Stimulated activated CD8-positive, alpha-beta memory T cell treated with anti-CD3 and anti-CD28 coated beads, Interleukin-7, amount 100 ng/mL, for 4 hours (primary cell): ENCODE results near the gene ALK.

Source experiments
- DNase-seq, 2 donors: peaks; one replicate each; pipeline ENCODE4 v3.0.0-alpha.2; 2020; ENCODE audit warnings: low read depth in 2 of 2

Gene ALK

GRCh38 chr2:29325544-29325943 lies 595.8 kb downstream of the ALK start:
- DNase-seq: no peak

GRCh38 chr2:29323961-29324360 lies 597.4 kb downstream of the ALK start:
- no peak for DNase-seq

GRCh38 chr2:29323301-29323700 lies 598.1 kb downstream of the ALK start:
- no peak for DNase-seq

- DNase-seq: no peak
Measured at GRCh38 chr2:29322011-29322410, 599.4 kb downstream of the ALK start.

- no peak for DNase-seq
Measured at GRCh38 chr2:29317801-29318485, 603.4 kb downstream of the ALK start.

GRCh38 chr2:29317077-29317517 lies 604.3 kb downstream of the ALK start:
- DNase-seq: no peak

GRCh38 chr2:29314816-29315571 lies 606.4 kb downstream of the ALK start:
- peak; percentile 15 to 51 for DNase-seq

- DNase-seq: no peak
Measured at GRCh38 chr2:29311458-29311857, 609.9 kb downstream of the ALK start.

GRCh38 chr2:29310650-29311348 lies 610.6 kb downstream of the ALK start:
- no peak for DNase-seq

GRCh38 chr2:29309090-29310029 lies 612.0 kb downstream of the ALK start:
- DNase-seq: no peak

- no peak for DNase-seq
Measured at GRCh38 chr2:29308366-29308765, 613.0 kb downstream of the ALK start.

GRCh38 chr2:29307519-29307918 lies 613.9 kb downstream of the ALK start:
- no peak for DNase-seq

GRCh38 chr2:29305762-29306161 lies 615.6 kb downstream of the ALK start:
- DNase-seq: no peak

- DNase-seq: no peak
Measured at GRCh38 chr2:29304399-29305060, 616.9 kb downstream of the ALK start.

GRCh38 chr2:29296585-29296984 lies 624.8 kb downstream of the ALK start:
- no peak for DNase-seq

- DNase-seq: no peak
Measured at GRCh38 chr2:29295845-29296244, 625.5 kb downstream of the ALK start.

GRCh38 chr2:29293830-29294438 lies 627.5 kb downstream of the ALK start:
- no peak for DNase-seq

- DNase-seq: no peak
Measured at GRCh38 chr2:29290293-29291047, 630.9 kb downstream of the ALK start.

GRCh38 chr2:29284671-29285070 lies 636.7 kb downstream of the ALK start:
- no peak for DNase-seq

- no peak for DNase-seq
Measured at GRCh38 chr2:29281916-29282247, 639.5 kb downstream of the ALK start.
